DND-41 (cell line): ENCODE results near the gene BNIP2.

Experiments
- CTCF ChIP-seq: IDR thresholded peaks from 2 replicates; pipeline ENCODE4 v1.5.1; 2012; ENCODE audit warnings: borderline replicate concordance, low read length, moderate library complexity, mild to moderate bottlenecking; ENCODE audit not compliant: poor library complexity, severe bottlenecking; ENCODE audit errors: extremely low read depth
- EZH2 ChIP-seq: IDR thresholded peaks from 3 replicates; pipeline ENCODE4 v1.6.1; 2012; ENCODE audit warnings: borderline replicate concordance, low read depth, mild to moderate bottlenecking, moderate library complexity, low read length, inconsistent platforms; ENCODE audit not compliant: severe bottlenecking

GRCh38 chr15:59674361-59674877 is 14.7 kb downstream of the BNIP2 start:
- TF ChIP-seq EZH2 (no peak), CTCF (no peak)
